Ovary (tissue), 3 donors: ENCODE results near the gene CNDP1.

ENCODE experiments used
- CTCF ChIP-seq, 3 donors: fragments of 450-650 bp in 2 of 3; fragments of 200-600 bp in 1 of 3; IDR thresholded peaks; one replicate each; pipeline versions ENCODE4 v1.5.1 to v1.8.0; 2016 to 2022; ENCODE audit warnings: antibody characterized with exemption in 3 of 3, mild to moderate bottlenecking in 1 of 3
- EP300 ChIP-seq: sonication (generic); formaldehyde crosslinking; IDR thresholded peaks from one replicate; pipeline ENCODE4 v1.6.1; 2017; ENCODE audit warnings: antibody characterized with exemption
- POLR2A ChIP-seq: fragments of 450-650 bp; IDR thresholded peaks from one replicate; pipeline ENCODE4 v1.6.1; 2017; ENCODE audit warnings: antibody characterized with exemption, mild to moderate bottlenecking, moderate library complexity
- donor health status: DM: no; HTN: no; CAD: no.

GRCh38 chr18:74501386-74501785 lies 32.9 kb upstream of the CNDP1 start:
- TF ChIP-seq CTCF (IDR thresholded peaks at IDR 0.05) (no peak), EP300 (no peak), POLR2A (no peak)
